Psoas muscle (tissue), 8 donors: Measurements from ENCODE around the gene C11orf98. TPM values are rescaled to one million over a fixed set of nuclear protein-coding genes. Genes with fewer than 3 reads are reported as not detected.

Source experiments
- ATAC-seq, 4 donors: fragments of 200-7000 bp; cut with Tn5 transposase; one replicate each; pipeline ENCODE4 v1.9.1; 2020; ENCODE audit warnings: moderate library complexity in 3 of 4, mild to moderate bottlenecking in 2 of 4
- DNase-seq, 2 donors: peaks; one replicate each; pipeline ENCODE4 v3.0.0-alpha.2; 2020
- H3K27ac ChIP-seq: fragments of 200-600 bp; one replicate; pipeline ENCODE4 v1.8.0; 2022
- H3K27me3 ChIP-seq, 3 donors: fragments of 200-600 bp in 1 of 3; one replicate each; pipeline versions ENCODE4 v1.6.1 to v1.8.0; 2013 to 2022; ENCODE audit warnings: low read length in 2 of 3, mild to moderate bottlenecking in 2 of 3, moderate library complexity in 1 of 3; ENCODE audit not compliant: insufficient read depth in 3 of 3
- H3K36me3 ChIP-seq, 2 donors: fragments of 200-600 bp in 1 of 2; one replicate each; pipeline versions ENCODE4 v1.6.1 to v1.8.0; 2013 to 2022; ENCODE audit warnings: low read depth in 1 of 2, mild to moderate bottlenecking in 1 of 2, moderate library complexity in 1 of 2; ENCODE audit not compliant: insufficient read depth in 1 of 2
- H3K4me1 ChIP-seq: fragments of 200-600 bp; one replicate; pipeline ENCODE4 v1.8.0; 2022
- H3K4me3 ChIP-seq: fragments of 200-600 bp; one replicate; pipeline ENCODE4 v1.8.0; 2022; ENCODE audit warnings: mild to moderate bottlenecking
- H3K9me3 ChIP-seq: fragments of 200-600 bp; one replicate; pipeline ENCODE4 v1.8.0; 2022
- WGBS, 3 donors: extraction: QIAGEN DNeasy Blood & Tissue Kit; methylation state at CpG; one replicate each; pipeline versions ENCODE4 v1.1.6 to v1.1.7; 2013; 5-methylcytosine and 5-hydroxymethylcytosine counted together
- intact Hi-C, 2 donors: fragments of 100-400 bp; cut with DNase I; formaldehyde crosslinking; loops; one replicate each; pipeline versions ENCODE4 v1.11.0 to v1.14.2; 2022
- polyA plus RNA-seq, 3 donors: library from polyadenylated mRNA; stranded (reverse); fragments of 200-250 nt; gene quantifications; one replicate each; pipeline ENCODE4 v1.2.3, GENCODE V29; 2013
- total RNA-seq, 4 donors: library from RNA; stranded (reverse); fragmentation: NEBNext Ultra II Directional in 2 of 4; extraction: Animal tissue kit (Norgen Biotek cat#: 25700) in 2 of 4; gene quantifications; one replicate each; pipeline versions ENCODE4 v1.2.1 to v1.2.4, GENCODE V29; 2021 to 2023
- TF ChIP-seq, protein P1 (sequence below): fragments of 200-600 bp; IDR thresholded peaks from one replicate; pipeline ENCODE4 v1.8.0; 2022; ENCODE audit warnings: antibody characterized with exemption
- donor health status: healthy with polysubstance abuse.
- donor health status: DM: no; HTN: no; CAD: no; lungs with moderate emphysema.
- donor health status: Bipolar disorder and iron deficiency.
- donor health status: healthy.
- donor health status: DM: yes; HTN: yes; CAD: no.
- donor health status: DM: no; HTN: no; CAD: no.
- donor health status: DM: no; HTN: no; CAD: no.
- donor health status: DM: yes; HTN: yes; CAD: no.

The C11orf98 gene
- total and polyA plus RNA-seq, 7 donors = 29.8 to 155 (median 50.9) TPM

DNA sequence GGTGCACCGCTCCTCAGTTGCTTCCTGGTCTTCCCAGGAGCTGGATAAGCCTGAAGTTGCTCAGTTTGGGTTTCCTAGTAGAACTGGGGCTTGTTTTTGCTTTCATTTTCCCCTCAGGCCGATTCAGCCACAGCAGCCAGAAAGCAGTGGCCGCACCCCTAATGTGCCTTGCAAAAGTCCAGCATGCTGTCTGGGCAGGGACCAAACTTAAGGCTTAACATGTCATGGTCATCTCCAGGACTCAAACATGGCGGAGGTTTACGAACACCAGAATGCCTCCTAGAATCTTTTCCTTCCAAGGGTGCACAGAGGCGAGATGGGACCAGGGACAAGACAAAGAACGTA lies 45.0 kb upstream of the C11orf98 start:
- peaks cover 52% of the 10 kb centered on the region for H3K4me1 ChIP-seq
- H3K27me3 ChIP-seq = no peaks in the 10 kb centered on the region
- WGBS, 3 donors = 43 to 53% (median 51%) methylated on average over 7 of the region's 7 CpGs
- intact Hi-C loops = no loop called here
- H3K27ac ChIP-seq = peak overlapping the region; percentile 99
- peaks cover 0 to 47% of the 10 kb centered on the region in 2 donors for H3K36me3 ChIP-seq
- ATAC-seq (peak in 1 of 4 donors; percentile 4), DNase-seq (peak in 1 of 2 donors; percentile 37)
- H3K4me3 ChIP-seq = peak overlapping the region; percentile 92
- TF ChIP-seq, protein P1, sequence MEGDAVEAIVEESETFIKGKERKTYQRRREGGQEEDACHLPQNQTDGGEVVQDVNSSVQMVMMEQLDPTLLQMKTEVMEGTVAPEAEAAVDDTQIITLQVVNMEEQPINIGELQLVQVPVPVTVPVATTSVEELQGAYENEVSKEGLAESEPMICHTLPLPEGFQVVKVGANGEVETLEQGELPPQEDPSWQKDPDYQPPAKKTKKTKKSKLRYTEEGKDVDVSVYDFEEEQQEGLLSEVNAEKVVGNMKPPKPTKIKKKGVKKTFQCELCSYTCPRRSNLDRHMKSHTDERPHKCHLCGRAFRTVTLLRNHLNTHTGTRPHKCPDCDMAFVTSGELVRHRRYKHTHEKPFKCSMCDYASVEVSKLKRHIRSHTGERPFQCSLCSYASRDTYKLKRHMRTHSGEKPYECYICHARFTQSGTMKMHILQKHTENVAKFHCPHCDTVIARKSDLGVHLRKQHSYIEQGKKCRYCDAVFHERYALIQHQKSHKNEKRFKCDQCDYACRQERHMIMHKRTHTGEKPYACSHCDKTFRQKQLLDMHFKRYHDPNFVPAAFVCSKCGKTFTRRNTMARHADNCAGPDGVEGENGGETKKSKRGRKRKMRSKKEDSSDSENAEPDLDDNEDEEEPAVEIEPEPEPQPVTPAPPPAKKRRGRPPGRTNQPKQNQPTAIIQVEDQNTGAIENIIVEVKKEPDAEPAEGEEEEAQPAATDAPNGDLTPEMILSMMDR = no peak
- no peaks in the 10 kb centered on the region for H3K9me3 ChIP-seq

DNA sequence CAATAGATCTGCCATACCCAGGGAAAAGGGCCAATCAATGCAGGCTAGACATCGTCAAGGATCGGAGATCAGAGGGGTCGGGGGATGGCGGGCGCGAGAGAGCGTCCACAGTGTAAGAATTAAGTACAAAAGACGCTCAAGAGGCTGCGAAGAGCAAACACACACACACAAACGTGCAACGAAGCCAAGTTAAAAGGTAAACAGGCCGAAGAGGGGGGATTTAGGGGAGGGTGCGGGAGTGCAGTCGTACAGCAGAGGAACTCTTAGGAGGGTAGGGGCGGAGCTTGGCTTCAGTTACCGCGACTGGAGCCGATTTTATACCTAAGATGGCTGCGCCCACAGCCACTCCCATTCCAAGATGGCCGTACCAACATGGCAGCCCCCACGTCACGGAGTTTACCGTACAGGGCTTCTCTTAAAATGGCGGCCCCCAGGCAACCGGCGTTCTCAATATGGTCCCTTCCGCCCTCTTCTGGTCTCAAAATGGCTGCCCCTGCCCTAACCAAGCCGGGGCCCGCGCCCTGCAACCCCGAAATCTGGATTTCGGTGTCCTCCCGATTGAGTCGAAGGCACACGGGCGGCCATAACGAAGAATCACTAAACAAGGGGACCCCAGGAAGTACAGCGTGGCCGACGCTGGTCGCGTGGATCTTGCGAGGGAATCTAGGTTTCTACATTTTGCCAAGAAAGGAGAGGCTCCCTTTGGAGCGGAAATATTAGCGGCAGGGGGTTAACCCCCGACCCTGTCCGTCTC lies 44.4 kb upstream of the C11orf98 start:
- no peaks in the 10 kb centered on the region for H3K27me3 ChIP-seq
- peaks cover 0 to 46% of the 10 kb centered on the region in 2 donors for H3K36me3 ChIP-seq
- ATAC-seq = peak; percentile 84 to 88 (median 86)
- H3K4me1 ChIP-seq = peaks cover 57% of the 10 kb centered on the region
- H3K27ac ChIP-seq = peak overlapping the region; percentile 99
- intact Hi-C loops = no loop called here
- peak; percentile 97 to 99 for DNase-seq
- WGBS, 3 donors = 0% methylated on average over 47 of the region's 47 CpGs
- H3K4me3 ChIP-seq = peak overlapping the region; percentile 92
- TF ChIP-seq, protein P1 = no peak
- H3K9me3 ChIP-seq = no peaks in the 10 kb centered on the region

DNA sequence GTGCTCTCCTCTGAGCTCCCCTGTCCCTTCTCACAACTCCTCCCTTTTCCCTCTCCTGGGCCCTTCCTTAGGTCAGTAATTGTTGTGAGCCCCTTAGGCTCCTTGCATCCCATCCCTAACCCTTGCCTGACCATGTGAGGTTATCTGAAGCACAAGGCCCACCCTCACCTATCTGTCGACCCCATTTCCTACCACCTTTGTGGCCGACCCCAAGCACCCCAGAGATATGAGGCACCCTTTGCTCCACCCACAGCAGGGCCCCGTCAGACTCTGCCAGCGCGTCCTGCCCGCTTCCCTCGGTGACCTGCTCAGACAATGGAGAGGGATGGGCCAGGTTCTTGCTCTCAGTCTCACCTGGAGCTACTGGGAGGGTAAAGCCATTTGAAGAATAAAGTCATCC lies 43.8 kb upstream of the C11orf98 start:
- H3K27me3 ChIP-seq = no peaks in the 10 kb centered on the region
- intact Hi-C loops = no loop called here
- WGBS, 3 donors = 1 to 8% (median 5%) methylated on average over 7 of the region's 7 CpGs
- peaks cover 57% of the 10 kb centered on the region for H3K4me1 ChIP-seq
- peaks cover 0 to 40% of the 10 kb centered on the region in 2 donors for H3K36me3 ChIP-seq
- DNase-seq (no peak), ATAC-seq (peak in 1 of 4 donors; percentile 2)
- no peaks in the 10 kb centered on the region for H3K9me3 ChIP-seq
- peak overlapping the region; percentile 92 for H3K4me3 ChIP-seq
- TF ChIP-seq, protein P1 = no peak
- peak overlapping the region; percentile 99 for H3K27ac ChIP-seq

DNA sequence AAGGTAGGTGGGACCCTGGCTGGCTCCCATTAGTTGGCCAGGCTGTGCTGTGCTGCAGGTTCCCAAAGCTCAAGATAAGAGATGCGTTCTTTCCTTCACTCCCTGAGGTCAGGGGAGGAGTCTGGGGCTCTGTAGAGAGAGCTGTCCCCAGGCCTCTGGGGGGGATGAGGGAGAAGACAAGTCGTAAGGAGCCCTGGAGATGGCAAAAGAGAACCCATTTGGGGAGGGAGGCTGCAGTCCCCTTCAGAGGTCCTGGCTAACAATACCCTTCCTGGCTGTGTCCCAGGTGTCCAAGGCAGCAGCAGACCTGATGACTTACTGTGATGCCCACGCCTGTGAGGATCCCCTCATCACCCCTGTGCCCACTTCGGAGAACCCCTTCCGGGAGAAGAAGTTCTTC lies 43.4 kb upstream of the C11orf98 start:
- no peak for DNase-seq

More for the DNA sequence above, 43.4 kb upstream of the C11orf98 start:
- intact Hi-C loops = no loop called here
- no peak for ATAC-seq
- Histone ChIP-seq H3K4me1 (peaks cover 53% of the 10 kb centered on the region), H3K27ac (peak overlapping the region; percentile 99), H3K36me3 (peaks cover 0 to 36% of the 10 kb centered on the region in 2 donors), H3K4me3 (peak overlapping the region; percentile 92), H3K27me3 (no peaks in the 10 kb centered on the region), H3K9me3 (no peaks in the 10 kb centered on the region)
- TF ChIP-seq, protein P1 = no peak
- WGBS, 3 donors = 69 to 71% (median 71%) methylated on average over 5 of the region's 5 CpGs
